OCI-LY3 (cell line): ENCODE data around the gene KLHL18.

Experiments
- CTCF ChIP-seq: fragments of 200-600, 300-600 bp; sonication (generic); IDR thresholded peaks from 2 replicates; pipeline ENCODE4 v1.5.1; 2014; ENCODE audit warnings: antibody characterized with exemption, low read length, low read depth
- EZH2phosphoT487 ChIP-seq: fragments of 200-600 bp; shearing (Covaris generic); IDR thresholded peaks from 2 replicates; pipeline ENCODE4 v1.6.1; 2018; ENCODE audit warnings: antibody characterized with exemption, mixed run types, low read depth

GRCh38 chr3:47339951-47340350 lies 57.2 kb downstream of the KLHL18 start:
- no peak for TF ChIP-seq CTCF
- no peak for TF ChIP-seq EZH2phosphoT487
